ENCODE measurements around the gene KLF13.

Gene KLF13

GRCh38 chr15:31322504-31322903 is 4.1 kb upstream of the KLF13 start:
- TF ChIP-seq, protein P1, sequence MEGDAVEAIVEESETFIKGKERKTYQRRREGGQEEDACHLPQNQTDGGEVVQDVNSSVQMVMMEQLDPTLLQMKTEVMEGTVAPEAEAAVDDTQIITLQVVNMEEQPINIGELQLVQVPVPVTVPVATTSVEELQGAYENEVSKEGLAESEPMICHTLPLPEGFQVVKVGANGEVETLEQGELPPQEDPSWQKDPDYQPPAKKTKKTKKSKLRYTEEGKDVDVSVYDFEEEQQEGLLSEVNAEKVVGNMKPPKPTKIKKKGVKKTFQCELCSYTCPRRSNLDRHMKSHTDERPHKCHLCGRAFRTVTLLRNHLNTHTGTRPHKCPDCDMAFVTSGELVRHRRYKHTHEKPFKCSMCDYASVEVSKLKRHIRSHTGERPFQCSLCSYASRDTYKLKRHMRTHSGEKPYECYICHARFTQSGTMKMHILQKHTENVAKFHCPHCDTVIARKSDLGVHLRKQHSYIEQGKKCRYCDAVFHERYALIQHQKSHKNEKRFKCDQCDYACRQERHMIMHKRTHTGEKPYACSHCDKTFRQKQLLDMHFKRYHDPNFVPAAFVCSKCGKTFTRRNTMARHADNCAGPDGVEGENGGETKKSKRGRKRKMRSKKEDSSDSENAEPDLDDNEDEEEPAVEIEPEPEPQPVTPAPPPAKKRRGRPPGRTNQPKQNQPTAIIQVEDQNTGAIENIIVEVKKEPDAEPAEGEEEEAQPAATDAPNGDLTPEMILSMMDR (IDR thresholded peaks at IDR 0.05; ENCODE audit: control insufficient read depth, insufficient read depth, low read depth, low read length, missing control alignments), result no peak
- H3K4me3 ChIP-seq (ENCODE audit: control insufficient read depth, low read depth, low read length), result no peak overlapping the region
- DNase-seq (ENCODE audit: low read depth), result no peak

GRCh38 chr15:31323627-31324026 is 3.0 kb upstream of the KLF13 start:
- TF ChIP-seq, protein P1 (IDR thresholded peaks at IDR 0.05; ENCODE audit: control insufficient read depth, insufficient read depth, low read depth, low read length, missing control alignments), result no peak
- H3K4me3 ChIP-seq (ENCODE audit: control insufficient read depth, low read depth, low read length), result no peak overlapping the region

DNA sequence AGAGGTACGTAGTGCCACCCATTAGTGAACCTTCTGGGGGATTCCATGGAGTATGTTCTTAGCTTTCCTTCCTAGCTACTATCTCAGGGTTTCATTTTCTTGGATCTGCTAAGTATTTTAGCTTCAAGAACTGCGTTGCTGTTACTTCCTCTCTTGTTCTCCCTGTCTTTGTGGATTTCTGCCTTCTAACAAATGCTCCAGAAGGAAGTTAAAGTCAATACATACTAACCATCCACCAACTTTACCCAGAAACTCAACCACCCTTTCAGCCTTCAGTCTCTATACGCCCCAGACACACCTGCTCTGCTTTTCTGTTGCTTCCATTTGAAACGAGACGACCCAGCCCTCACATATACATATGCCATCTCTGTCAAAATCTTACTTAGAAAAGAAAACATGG is 2.4 kb upstream of the KLF13 start:
- TF ChIP-seq, protein P1 (IDR thresholded peaks at IDR 0.05; ENCODE audit: control insufficient read depth, insufficient read depth, low read depth, low read length, missing control alignments), result no peak
- no peak for DNase-seq (ENCODE audit: low read depth)
- no peak overlapping the region for H3K4me3 ChIP-seq (ENCODE audit: control insufficient read depth, low read depth, low read length)

More at GRCh38 chr15:31323627-31324026, 3.0 kb upstream of the KLF13 start:
- no peak for DNase-seq (ENCODE audit: low read depth)

GRCh38 chr15:31324806-31325594 is 1.6 kb upstream of the KLF13 start:
- H3K4me3 ChIP-seq (ENCODE audit: control insufficient read depth, low read depth, low read length), result peak overlapping the region; percentile 67
- DNase-seq (ENCODE audit: low read depth), result no peak
- TF ChIP-seq, protein P1 (IDR thresholded peaks at IDR 0.05; ENCODE audit: control insufficient read depth, insufficient read depth, low read depth, low read length, missing control alignments), result no peak

GRCh38 chr15:31325595-31326155 is 960 bp upstream of the KLF13 start:
- no peak for DNase-seq (ENCODE audit: low read depth)
- H3K4me3 ChIP-seq (ENCODE audit: control insufficient read depth, low read depth, low read length), result peak overlapping the region; percentile 67
- TF ChIP-seq, protein P1 (IDR thresholded peaks at IDR 0.05; ENCODE audit: control insufficient read depth, insufficient read depth, low read depth, low read length, missing control alignments), result no peak

DNA sequence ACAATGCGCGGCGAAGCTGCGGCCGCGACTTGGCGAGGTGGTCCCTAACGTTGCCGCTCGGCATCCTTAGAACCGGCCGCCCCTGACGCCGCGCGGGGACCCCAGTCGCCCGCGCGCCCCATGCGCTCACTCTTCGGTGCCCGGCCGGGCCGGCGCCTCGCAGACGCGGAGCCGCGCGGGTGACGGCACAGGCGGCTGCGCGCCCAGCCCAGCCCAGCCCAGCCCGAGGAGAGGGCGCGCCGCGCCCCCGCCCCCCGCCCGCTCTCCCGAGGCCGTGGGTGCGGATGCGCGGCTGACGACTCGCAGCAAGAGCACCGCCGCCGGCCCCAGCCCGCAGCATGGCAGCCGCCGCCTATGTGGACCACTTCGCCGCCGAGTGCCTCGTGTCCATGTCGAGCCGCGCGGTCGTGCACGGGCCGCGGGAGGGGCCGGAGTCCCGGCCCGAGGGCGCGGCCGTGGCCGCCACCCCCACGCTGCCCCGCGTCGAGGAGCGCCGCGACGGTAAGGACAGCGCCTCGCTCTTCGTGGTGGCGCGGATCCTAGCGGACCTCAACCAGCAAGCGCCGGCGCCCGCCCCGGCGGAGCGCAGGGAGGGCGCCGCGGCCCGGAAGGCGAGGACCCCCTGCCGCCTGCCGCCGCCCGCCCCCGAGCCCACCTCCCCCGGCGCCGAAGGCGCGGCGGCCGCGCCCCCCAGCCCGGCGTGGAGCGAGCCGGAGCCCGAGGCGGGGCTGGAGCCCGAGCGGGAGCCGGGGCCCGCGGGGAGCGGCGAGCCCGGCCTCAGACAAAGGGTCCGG is 437 bp downstream of the KLF13 start:
- DNase-seq (ENCODE audit: low read depth), result no peak
- H3K4me3 ChIP-seq (ENCODE audit: control insufficient read depth, low read depth, low read length), result peak overlapping the region; percentile 42
- TF ChIP-seq, protein P1 (IDR thresholded peaks at IDR 0.05; ENCODE audit: control insufficient read depth, insufficient read depth, low read depth, low read length, missing control alignments), result no peak

All from AG09309 (cell line).